ENCODE measurements around the gene HECA.
A peak's percentile ranks its signal among the peaks of the same experiment; 100 is the strongest.
"Not testable (repeated sequence)": the region's sequence is repeated elsewhere in the genome, so short reads cannot be mapped to it uniquely, and the experiment has no call there.

Gene HECA

GRCh38 chr6:139184459-139184858, 49.6 kb downstream of the HECA start:
- in situ Hi-C loops (cut with MboI; ENCODE audit: low pct_unique_long_range_greater_than_20kb, low sequenced_read_pairs), result no loop called here
- DNase-seq, result no peak

DNA sequence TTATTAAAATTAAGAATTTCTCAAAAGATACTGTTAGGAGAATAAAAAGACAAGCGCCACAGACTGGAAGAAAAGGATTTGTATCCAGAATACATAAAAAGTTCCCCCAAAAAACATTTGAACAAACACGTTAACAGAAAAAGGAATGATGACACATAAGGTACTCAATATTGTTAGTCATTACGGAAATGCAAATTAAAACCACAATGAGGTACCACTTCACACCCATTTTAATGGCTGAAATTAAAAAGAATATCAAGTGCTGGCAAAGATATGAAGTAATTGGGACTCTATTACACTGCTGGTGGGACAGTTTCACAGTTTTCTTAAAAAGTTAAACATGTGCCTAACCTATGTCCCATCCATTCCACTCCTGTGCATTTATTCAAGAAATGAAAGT, 51.4 kb downstream of the HECA start:
- DNase-seq, result no peak
- in situ Hi-C loops (cut with MboI; ENCODE audit: low pct_unique_long_range_greater_than_20kb, low sequenced_read_pairs), result no loop called here

DNA sequence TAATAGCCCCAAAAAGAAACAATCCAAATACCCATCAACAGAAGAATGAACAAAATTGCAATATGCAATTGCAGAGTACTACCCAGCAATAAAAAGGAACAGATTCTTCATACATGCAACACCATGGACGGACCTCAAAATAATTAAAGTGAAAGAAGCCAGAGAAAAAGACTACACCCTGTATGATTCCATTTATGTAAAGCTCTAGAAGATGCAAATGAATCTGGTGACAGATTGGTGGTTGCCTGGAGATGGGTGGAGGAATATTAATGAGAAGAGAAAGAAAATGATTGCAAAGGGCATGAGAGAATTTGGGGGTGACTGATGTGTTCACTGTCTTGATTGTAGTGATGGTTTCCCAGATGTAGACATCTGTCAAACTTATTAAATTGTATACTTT, 51.8 kb downstream of the HECA start:
- in situ Hi-C loops (cut with MboI; ENCODE audit: low pct_unique_long_range_greater_than_20kb, low sequenced_read_pairs), result no loop called here
- DNase-seq, result no peak

GRCh38 chr6:139187489-139187888, 52.6 kb downstream of the HECA start:
- in situ Hi-C loops (cut with MboI; ENCODE audit: low pct_unique_long_range_greater_than_20kb, low sequenced_read_pairs), result no loop called here
- DNase-seq, result no peak

- in situ Hi-C loops (cut with MboI; ENCODE audit: low pct_unique_long_range_greater_than_20kb, low sequenced_read_pairs), result no loop called here
- no peak for DNase-seq
Observed at GRCh38 chr6:139189665-139190064, 54.8 kb downstream of the HECA start.

DNA sequence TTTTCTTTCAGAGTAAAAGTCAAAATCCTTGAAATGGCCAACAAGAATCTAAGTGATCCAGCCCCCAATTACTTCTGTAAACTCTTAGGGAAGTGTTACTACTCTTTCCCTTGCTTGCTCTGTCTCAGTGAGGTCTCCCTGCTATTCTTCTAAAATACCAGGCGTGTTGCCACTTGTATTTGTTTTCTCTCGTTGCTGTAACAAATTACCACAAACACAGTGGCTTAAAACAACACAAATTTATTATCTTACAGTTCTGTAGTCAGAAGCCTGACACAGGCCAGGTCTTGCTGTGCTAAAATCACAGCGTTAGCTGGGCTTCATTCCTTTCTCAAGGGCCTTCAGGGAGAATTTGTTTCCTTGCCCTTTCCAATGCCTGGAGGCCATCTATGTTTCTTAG, 59.9 kb downstream of the HECA start:
- in situ Hi-C loops (cut with MboI; ENCODE audit: low pct_unique_long_range_greater_than_20kb, low sequenced_read_pairs), result no loop called here
- no peak for DNase-seq

DNA sequence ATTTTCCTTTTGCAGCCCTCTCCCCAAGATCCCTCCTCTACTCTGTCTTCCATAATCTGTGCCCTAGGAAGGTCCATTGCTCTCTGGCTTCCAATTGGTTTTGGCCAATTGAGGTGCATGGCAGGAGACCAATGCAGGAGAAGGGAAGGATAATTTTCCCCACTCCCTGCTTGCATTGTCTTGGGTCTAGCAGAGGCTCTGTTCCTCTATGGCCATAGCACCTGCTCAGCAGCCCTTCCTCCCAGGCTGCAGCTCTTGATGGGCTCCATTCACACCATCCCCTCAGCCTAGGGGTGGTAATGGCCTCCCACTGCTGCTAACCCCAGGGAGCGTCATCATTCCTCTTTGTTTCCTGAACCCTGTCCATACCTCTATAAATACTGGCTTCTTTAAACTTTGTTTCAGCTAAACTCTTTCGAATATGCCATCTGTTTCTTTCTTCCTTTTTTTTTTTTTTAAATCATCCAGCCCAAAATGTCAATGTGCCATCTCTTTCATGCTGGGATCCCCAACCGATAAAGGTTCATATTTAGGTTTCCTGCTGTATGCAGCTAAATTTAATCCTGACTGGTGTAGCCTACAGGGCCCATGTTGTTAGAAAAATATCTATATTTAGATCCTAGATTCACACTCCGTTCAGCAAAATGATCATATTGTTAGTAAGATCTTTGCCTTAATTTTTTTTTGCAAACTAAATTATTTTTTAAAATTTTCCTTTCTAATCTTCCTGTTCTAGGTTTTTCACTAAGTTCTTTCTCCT, 63.8 kb downstream of the HECA start:
- in situ Hi-C loops (cut with MboI; ENCODE audit: low pct_unique_long_range_greater_than_20kb, low sequenced_read_pairs), result no loop called here
- no peak for DNase-seq

- no peak for DNase-seq
- in situ Hi-C loops (cut with MboI; ENCODE audit: low pct_unique_long_range_greater_than_20kb, low sequenced_read_pairs), result no loop called here
Observed at GRCh38 chr6:139201378-139201777, 66.5 kb downstream of the HECA start.

- DNase-seq, result no peak
- in situ Hi-C loops (cut with MboI; ENCODE audit: low pct_unique_long_range_greater_than_20kb, low sequenced_read_pairs), result no loop called here
Observed at GRCh38 chr6:139204978-139205377, 70.1 kb downstream of the HECA start.

DNA sequence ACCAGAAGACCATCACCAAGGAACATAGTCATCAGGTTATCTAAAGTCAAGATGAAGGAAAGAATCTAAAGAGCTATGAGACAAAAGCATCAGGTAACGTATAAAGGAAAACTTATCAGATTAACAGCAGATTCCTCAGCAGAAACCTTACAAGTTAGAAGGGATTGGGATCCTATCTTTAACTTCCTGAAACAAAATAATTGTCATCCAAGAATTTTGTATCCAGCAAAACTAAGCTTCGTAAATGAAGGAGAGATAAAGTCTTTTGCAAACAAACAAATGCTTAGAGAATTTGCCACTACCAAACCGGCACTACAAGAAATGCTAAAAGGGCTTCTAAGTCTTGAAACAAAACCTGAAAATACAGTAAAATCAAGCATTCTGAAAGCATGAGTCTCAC, 71.0 kb downstream of the HECA start:
- in situ Hi-C loops (cut with MboI; ENCODE audit: low pct_unique_long_range_greater_than_20kb, low sequenced_read_pairs), result no loop called here
- no peak for DNase-seq

GRCh38 chr6:139210766-139211165, 75.9 kb downstream of the HECA start:
- DNase-seq; in situ Hi-C loops (cut with MboI; ENCODE audit: low pct_unique_long_range_greater_than_20kb, low sequenced_read_pairs): not testable (repeated sequence)

GRCh38 chr6:139212460-139212859, 77.6 kb downstream of the HECA start:
- DNase-seq; in situ Hi-C loops (cut with MboI; ENCODE audit: low pct_unique_long_range_greater_than_20kb, low sequenced_read_pairs): not testable (repeated sequence)

GRCh38 chr6:139219271-139219729, 84.4 kb downstream of the HECA start:
- DNase-seq, result peak; percentile 95
- in situ Hi-C loops (cut with MboI; ENCODE audit: low pct_unique_long_range_greater_than_20kb, low sequenced_read_pairs), result no loop called here

DNA sequence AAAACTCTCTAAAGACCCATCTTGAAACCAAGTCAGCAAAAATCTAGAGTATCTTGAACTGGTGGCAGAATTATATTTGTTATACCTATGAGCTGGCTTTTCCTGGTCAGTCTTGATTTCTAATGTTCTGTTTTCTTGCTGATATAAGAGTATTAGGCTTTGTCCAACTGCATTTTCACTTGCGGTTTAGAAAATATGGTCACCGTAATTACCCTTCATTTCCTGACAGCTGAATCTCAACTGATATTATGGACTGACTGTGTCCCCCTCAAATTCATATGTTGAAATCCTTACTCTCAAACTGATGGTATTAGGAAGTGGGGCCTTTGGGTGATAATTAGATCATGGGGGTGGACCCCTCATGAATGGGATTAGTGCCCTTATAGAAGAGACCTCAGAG, 84.9 kb downstream of the HECA start:
- DNase-seq, result peak; percentile 85
- in situ Hi-C loops (cut with MboI; ENCODE audit: low pct_unique_long_range_greater_than_20kb, low sequenced_read_pairs), result no loop called here

GRCh38 chr6:139228387-139228786, 93.5 kb downstream of the HECA start:
- in situ Hi-C loops (cut with MboI; ENCODE audit: low pct_unique_long_range_greater_than_20kb, low sequenced_read_pairs), result not testable (repeated sequence)
- DNase-seq, result peak; percentile 70

Data from KBM-7 (cell line).